Stimulated activated CD8-positive, alpha-beta memory T cell treated with anti-CD3 and anti-CD28 coated beads, Interleukin-7, amount 100 ng/mL, for 48 hours (primary cell): Measurements from ENCODE around the gene TTC39A.

Source experiments
- DNase-seq, 2 donors: peaks; one replicate each; pipeline ENCODE4 v3.0.0-alpha.2; 2020; ENCODE audit warnings: low read depth in 1 of 2; ENCODE audit errors: extremely low read depth in 1 of 2

The TTC39A gene

DNA sequence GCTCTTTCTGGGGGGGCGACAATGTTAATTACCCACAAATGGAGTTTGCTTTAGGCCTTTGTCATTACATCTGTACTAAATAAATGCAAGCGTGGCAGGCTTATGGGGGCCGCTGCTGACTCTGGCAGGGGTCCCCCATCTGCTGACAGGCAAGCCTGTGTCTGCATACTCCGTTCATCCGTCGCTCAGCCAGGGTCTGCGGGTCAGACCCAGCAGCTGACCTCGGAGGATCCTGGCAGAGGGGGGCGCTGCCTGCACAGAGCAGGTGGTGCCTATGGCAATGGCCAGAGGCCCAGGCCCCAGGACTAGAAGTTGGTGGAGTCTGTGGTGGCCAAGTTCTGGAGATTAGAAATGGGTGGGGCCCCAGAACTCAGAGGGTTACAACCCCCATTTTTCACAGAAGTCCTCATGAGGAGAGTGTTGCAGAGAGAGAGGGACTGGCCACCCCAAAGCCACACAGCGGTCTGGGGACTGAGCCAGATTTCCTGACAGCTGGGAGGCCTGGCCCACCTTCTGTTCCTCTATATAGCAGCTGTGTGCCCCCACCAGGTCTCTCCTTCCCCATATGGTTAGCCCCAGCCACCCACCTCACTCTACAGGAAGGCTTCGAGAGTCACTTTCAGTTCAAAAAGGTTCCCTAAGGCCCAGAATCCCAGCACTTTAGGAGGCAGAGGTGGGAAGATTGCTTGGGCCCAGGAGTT, 31.0 kb downstream of the TTC39A start:
- DNase-seq = no peak

DNA sequence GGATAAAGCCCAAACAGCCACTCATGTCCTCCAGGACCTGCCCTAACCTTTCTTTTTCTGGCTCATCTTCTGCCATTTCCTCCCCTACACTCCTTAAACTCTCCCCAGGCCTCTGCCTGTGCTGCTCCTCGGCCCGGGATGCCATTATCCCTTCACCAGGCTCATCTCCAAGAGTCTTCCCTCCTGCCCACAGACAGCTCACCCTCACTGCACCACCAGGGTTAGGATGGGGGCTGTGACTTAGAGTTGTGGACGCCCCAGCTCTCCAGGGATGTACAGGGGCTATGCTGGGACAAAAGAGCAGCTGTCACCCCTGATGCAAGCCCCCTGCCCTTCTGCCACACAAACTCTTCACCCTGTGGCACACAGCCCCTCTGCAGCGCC, 32.0 kb downstream of the TTC39A start:
- no peak for DNase-seq

DNA sequence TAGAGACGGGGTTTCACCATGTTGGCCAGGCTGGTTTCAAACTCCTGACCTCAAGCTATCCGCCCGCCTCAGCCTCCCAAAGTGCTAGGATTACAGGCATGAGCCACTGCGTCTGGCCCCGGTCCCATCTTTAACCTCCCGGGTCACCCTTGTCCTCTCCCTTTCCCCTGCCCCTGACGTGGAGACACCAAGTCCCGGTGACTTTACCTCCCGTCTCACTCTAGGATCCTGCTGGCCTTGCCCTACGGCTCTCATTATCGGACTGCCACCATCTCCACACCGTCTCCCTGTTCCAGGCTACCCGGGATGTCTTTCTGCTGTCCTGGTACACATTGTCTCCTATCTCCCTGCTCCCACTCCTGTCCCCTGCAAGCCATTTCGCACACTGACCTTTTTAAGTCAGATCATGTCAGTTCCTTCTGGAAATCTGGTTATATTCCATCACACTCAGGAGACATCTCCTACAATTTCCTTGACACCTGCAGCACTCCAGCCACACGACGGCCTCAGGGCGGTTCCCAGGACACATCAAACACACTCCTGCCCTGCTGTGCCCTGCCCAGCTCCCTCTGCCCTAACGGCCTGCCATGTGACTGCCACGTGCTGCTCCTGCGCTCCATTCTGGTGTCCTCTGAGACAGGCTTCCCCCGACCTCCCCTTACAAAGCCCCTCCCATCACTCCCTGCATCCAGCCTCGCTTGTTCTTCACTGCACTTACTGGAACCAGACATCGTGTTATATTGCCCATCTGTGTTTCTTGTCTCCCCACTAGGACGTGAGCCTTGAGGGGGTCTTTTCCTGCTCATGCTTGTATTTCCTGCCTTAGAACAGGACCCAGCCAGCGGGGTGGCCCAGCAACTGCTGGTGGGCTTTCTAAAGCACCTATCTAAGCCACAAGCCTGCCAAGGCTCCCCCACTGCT, 32.7 kb downstream of the TTC39A start:
- DNase-seq = no peak

DNA sequence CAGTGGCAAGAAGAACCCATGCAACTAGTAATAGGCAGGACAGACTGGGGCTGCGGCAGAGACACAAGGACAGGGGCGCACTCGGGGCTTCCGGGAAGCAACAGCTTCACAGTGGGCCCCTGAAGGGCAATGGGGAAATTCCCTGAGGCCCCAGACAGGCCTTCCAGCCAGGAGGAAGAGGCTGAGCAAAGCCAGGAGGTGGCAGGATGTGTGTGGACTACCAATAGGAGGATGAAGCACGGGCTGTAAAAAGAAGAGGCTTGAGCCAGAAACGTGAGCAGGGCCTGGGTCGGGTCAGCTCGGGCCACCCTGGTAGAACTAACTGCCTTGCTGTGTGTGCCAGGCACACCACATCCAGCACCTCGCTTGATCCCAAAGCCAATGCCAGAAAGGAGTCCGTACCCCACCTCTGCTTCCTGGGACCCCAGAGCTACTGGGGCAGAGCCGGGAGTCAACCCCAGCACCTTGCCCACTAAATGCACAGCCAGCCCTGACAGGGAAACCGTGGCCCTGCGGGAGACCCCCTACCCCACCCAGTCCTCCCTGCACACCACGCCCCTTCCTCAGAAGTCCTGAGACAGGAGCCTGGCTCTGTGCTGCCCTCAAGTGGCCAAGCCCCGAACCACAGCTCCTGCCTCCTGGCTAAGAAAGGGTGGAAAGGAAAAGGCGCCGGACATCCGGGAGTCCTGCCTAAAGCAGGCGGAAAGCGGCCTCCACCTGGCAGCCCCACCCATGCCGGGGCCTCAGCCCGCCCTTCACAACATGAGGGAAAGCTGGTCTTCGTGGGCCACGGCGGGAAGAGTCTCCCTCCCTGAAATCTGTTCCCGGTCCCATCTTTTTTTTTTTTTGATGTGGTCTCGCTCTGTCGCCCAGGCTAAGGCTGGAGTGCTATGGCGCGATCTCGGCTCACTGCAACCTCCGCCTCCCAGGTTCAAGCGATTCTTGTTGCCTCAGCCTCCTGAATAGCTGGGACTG, 33.7 kb downstream of the TTC39A start:
- peak; percentile 53 to 68 for DNase-seq

DNA sequence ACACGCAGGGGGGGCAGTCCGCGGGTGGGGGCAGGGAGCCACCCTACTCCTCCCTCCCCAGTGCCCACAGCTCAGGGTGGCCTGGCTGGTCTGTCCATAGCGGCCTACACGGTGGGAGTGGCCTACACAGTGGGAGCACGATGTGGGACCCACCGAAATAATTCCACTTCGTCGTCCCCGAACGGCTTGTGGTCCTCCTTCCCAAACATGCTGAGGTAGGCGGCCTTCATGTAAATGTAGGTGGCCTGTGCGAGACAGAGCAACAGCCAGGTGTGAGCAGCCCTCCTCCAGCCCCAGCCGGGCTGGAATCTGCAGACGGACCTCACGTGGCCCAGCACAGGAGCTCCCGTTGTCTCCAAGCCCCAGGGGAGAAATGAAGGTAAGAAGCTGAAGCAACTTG, 34.4 kb downstream of the TTC39A start:
- no peak for DNase-seq

DNA sequence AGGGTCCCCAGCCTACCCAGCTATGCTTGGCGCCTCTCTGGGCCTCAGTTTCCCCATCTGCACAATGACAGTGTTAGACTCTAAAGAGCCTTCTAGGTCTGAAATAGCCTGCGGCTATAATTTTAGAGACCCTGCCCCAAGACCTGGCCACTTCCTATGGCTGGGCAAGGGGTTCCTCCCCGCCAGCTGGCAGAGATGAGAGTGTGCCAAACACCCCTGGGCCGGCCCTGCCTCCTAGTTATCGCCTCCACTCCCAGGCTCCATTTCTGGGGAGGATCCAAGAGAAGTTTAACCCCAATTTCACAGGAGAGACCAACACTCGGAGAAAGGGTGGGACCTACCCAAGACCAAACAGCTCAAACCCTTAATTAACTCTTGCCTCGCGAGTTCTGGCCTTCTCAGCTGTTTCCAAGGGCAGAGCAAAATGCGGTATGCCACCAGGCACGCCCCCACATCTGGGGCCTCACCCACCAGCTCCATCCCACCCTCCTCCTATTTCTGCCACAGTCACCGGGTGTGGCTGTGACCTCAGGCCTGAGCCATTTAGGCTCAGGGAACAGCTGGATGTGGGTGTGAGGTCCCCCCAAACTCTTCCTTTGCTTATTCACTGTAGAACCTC, 35.7 kb downstream of the TTC39A start:
- DNase-seq = no peak

DNA sequence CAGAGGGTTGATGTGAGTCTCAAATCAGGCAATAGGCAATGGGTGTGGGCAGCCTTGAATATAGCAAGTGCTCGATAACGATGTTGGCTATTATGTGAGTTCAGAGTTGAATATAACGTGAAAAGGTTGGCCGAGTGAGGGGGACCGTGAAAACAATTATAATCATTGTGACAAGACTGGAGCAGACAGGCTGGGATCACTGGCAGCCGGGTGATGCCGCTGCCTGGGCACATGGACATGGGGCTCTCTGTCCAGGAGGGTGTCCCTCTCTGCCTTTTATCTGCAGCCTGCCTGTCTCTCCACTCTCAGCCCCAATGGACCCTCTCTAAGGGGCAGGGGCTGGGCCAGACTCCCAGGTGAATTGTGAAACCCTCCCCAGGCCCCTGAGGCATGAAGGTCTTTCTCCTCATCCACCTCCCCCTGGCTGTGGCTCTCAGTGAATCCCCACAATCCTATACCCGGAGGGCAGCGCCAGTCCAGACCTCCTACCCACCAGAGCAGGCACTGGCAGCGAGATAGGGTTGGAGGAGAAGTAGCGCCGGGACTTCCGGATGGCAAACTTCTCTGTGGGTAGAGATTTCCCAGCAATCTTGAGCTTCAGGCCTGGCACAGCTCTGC, 36.4 kb downstream of the TTC39A start:
- DNase-seq = no peak

DNA sequence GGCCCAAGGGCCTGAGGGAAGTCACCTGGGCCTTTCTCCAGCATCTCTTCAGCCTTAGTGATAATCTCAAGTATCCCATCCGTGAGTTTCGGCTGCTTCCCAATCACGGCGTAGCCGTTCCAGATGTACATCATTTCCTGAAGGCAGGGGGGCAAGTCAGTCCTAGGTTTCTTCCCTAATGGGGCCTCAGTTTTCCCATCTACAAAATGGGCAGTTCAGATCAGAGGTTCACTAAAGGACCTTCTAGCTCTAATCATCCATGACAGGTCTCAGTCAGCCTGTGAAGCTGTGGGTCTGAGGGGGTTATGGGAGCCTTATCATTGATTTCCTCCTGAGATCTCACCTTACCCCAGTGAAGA, 39.9 kb downstream of the TTC39A start:
- no peak for DNase-seq

DNA sequence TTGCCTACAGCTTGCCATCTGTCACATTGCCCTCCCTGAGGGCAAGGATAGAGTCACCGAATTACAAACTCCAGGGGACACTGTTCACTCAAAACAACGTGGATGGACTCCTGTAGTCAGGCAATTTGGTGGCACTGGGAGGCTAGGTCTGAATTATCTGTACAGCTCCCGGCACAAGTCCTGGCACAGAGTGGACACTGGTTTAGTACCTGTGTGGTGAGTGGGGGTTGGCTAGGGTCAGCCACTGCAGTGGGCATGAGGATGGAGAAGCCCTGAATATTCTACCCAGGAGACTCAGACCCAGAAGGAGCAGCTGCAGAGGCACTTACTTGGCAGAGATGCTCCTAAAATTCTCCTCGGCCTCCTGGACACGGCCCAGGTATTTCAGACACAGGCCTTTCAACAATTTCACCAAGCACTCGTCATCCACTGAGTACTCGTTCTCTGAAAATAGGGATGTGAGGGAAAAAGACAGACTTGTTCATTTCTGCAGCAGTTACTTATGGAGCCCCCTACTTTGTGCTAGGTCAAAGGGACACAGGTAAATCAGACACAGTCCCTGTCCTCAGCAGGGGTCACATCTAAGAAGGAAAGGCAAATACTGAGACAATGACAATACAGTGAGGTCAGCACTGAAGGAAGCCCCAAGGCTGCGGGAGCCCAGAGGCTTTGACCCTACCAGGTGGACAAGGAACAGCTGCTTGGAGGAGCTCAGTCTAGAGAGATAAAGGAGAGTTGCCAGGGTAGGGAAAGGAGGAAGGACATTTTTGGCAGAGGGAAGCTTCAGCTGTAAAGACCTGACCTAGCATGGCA, 40.5 kb downstream of the TTC39A start:
- DNase-seq = no peak

DNA sequence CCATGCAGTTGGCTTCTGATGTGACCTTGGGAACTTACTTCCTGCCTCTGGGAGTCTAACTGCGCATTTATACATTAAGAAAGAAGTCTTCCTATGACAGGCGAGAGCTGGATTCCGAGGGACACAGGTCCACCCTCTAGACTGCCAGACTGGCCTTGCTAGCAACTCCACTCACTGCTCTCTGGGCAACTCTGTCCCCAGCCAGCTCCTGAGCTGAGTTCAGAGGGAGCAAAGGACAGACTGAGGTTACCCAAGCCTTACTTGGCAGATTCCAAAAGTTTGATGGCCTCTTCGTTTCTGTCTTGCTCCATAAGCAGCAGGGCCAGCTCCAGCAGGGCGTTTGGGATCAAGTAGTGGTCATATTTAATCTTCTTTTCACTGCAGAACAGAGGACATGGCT, 41.8 kb downstream of the TTC39A start:
- DNase-seq = no peak

DNA sequence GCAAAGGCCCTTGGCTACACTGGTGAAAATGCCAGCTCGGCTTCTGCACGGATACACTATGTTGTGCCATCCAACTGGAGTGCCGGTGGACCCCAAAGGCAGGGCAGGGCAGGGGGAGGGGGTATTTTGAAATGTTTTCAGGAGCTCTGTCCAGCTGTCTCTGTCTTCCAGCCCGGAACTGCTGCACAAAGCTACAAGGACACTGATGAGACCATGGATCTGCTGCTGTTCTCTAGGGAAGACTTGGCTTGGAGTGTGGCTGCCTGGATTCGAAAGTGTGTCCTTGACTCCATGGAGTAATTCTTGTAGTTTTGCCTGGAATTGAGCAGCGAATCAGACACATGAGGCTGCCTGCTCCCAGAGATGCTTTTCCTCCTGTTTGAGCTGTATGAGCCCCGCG, 42.4 kb downstream of the TTC39A start:
- no peak for DNase-seq

DNA sequence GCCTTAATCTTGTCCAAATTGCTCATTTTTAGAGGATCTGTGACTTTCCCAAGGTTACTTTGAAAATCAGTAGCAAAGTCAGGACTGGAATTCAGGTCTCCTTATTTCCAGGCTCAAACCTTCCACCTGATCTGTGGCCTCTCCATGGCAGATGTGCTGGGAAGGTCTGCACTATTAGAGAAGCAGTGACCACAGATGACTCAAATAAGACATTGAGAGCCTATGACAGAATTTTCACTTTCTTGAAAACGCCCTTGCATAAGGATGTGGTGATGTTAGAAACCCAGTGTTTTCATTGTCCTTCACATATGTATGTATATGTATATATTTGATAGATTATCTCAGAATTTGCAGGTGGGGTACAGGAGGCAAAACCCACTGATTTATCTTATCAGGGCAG, 45.3 kb downstream of the TTC39A start:
- no peak for DNase-seq

DNA sequence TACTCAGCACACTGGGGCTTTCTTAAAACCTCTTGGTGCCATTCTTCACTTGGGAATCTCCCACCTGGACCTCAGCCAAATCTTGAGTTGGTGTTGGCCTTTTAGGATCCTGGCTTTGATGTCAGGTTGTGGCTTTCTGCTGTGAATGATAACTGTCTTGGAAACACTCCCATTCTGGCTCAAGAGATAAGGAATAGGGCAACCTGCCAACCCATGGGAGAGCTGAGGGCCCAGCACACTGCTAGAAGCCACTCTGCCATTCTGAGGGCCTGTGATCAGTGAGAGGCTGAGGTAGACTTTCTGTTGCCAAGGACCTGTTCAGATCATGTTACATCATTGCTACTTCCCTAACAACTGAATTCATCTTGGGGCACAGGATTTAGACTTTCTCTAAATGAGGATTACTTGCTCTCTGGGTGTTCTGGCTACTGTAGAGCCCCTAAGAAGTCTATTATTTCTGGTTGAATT, 45.8 kb downstream of the TTC39A start:
- no peak for DNase-seq

DNA sequence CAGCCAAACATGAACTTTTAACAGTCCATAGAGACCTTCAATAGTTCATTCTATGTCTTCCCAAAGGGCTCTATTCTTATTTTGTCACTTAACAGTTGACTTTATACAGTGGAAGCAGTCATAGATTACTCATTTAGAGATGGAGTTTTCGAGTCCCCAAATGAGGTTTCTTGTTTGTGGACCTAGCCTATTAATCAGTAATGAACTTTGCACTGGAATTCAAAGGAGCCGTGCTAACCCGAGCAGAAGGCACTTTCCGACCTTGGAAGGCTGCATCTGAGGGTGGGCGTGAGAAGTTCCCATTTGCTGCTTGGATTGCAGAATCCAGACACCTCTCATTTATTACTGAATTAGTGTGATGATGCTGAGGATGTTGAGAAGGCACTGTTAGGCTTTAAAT, 46.4 kb downstream of the TTC39A start:
- DNase-seq = no peak

DNA sequence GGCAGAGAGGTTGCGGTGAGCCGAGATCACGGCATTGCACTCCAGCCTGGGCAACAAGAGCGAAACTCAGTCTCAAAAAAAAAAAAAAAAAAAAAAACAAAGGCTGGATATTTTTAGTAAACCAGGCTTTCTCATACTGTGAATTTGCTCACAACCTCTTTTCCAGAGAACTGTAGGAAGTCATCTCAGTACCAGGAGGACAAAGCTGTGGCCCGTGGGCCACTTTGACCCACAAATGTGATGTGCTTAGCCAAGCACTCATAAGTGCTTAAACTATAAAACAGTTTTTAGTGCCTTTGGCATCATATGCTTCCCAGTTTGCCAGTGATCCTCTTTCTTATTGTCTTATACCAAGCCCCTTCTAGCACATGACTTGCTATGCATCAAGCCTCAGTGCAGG, 47.8 kb downstream of the TTC39A start:
- DNase-seq = peak in 1 of 2 donors; percentile 11

DNA sequence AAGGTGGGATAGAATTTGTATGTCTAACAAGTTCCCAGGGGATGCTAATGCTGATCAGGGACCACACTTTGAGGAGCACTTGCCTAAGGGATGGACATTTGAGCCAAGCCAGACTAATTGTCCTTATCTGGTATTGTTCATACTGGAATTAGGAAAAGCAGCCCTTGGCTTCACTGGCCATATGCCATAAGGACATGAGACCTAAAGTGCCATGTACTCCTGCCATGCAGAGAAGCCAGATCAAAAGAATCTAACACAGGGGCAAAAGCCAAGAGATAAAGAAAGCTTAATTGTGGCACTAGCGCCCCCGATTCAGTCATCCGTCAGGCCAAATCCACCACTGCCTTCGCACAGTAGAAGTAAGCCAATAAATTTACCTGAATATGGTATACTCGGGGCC, 48.6 kb downstream of the TTC39A start:
- no peak for DNase-seq

DNA sequence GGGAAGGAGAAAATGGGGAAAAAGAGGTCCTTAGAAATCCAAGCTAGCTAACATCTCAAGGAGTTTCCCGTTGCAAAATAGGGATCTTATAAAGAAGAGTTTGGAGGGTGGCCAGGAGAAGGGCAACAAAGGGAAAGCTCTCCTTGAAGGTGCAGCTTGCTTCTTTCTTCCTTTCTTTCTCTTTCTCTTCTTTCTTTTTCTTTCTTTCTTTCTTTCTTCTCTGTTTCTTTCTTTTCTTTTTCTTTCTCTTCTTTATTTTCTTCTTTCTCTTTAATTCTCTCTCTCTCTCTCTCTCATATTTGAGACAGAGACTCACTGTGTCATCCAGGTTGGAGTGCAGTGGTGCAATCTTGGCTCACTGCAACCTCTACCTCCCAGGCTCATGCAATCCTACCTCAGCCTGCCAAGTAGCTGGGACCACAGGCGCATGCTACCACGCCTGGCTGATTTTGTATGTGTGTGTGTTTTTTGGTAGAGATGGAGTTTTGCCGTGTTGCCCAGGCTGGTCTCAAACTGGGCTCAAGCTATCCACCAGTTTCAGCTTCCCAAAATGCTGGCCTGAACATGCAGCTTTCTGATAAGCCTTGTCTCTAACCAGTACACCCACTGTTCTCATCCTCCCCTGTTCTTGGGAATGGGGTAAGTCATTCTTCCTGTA, 49.9 kb downstream of the TTC39A start:
- DNase-seq = no peak

DNA sequence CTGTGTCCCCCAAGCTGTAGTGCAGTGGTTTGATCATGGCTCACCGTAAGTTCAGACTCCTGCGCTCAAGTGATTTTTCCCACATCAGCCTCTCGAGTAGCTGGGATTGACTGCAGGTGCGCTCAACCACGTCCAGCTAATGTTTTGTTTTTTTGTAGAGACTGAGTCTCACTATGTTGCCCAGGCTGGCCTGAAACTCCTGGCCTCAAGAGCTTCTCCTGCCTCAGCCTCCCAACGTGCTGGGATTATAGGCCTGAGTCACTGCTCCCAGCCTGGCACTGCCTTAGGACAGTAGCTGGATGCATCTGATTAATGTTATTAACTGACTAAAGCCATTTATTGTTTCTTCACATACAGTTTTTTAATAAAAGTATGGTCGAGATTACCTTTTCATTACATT, 54.1 kb downstream of the TTC39A start:
- DNase-seq = no peak

DNA sequence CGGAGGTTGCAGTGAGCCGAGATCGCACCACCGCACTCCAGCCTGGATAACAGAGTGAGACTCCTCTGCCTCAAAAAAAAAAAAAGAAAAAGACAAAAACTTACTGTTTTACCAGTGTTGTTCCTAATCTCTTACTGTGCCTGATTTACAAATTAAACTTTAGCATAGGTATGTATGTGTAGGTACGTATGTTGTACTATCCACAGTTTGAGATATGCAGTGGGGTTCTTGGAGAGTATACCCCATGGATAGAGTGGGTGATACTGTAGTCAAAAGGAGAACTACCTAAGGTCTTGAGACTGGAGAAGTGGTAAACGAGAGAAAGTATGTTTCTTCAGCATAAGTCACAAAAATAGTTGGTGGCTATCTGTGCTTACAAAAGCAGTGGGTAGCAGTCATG, 55.7 kb downstream of the TTC39A start:
- no peak for DNase-seq
